IMR-90 (cell line): ENCODE measurements around the gene LAMA2.

Experiments used
- BHLHE40 ChIP-seq: fragments of 150-350 bp; IDR thresholded peaks from 2 replicates; pipeline ENCODE4 v1.6.1; 2016; ENCODE audit warnings: mild to moderate bottlenecking, low read depth, low read length
- CEBPB ChIP-seq: IDR thresholded peaks from 2 replicates; pipeline ENCODE4 v1.6.1; 2012; ENCODE audit warnings: low read depth, low read length, improper control_type of control experiment
- CHD1 ChIP-seq: IDR thresholded peaks from 2 replicates; pipeline ENCODE4 v1.6.1; 2012; ENCODE audit warnings: low read depth, low read length, improper control_type of control experiment
- USF2 ChIP-seq: fragments of 150-350 bp; IDR thresholded peaks from 2 replicates; pipeline ENCODE4 v1.6.1; 2017; ENCODE audit warnings: mild to moderate bottlenecking, antibody characterized with exemption, low read length, low read depth
- TF ChIP-seq, protein P1 (sequence below): conservative IDR thresholded peaks from 2 replicates; pipeline ENCODE4 v1.5.1; 2012; ENCODE audit warnings: mild to moderate bottlenecking, low read depth, low read length, improper control_type of control experiment

DNA sequence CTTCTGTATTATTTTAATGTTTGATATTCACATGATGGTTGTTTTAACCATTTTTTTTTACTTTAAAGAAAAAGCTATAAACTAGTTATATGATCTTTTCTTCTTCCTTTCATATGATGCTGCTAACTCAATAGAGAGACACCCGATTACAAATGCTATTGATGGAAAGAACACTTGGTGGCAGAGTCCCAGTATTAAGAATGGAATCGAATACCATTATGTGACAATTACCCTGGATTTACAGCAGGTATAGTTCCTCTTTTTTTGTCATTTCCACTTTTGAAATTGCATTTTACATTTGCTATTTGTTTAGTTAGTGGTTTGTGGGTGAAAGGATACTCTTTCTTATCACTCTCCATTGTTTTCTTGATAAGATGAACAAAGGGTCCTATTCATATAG lies 176.7 kb downstream of the LAMA2 start:
- TF ChIP-seq, protein P1, sequence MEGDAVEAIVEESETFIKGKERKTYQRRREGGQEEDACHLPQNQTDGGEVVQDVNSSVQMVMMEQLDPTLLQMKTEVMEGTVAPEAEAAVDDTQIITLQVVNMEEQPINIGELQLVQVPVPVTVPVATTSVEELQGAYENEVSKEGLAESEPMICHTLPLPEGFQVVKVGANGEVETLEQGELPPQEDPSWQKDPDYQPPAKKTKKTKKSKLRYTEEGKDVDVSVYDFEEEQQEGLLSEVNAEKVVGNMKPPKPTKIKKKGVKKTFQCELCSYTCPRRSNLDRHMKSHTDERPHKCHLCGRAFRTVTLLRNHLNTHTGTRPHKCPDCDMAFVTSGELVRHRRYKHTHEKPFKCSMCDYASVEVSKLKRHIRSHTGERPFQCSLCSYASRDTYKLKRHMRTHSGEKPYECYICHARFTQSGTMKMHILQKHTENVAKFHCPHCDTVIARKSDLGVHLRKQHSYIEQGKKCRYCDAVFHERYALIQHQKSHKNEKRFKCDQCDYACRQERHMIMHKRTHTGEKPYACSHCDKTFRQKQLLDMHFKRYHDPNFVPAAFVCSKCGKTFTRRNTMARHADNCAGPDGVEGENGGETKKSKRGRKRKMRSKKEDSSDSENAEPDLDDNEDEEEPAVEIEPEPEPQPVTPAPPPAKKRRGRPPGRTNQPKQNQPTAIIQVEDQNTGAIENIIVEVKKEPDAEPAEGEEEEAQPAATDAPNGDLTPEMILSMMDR = no peak
- TF ChIP-seq BHLHE40 (no peak), USF2 (no peak), CEBPB (no peak), CHD1 (no peak)
